Neutrophil (primary cell): ENCODE data around the gene KLHL24.

Source experiments
- H3K27ac ChIP-seq: fragments of 200-600 bp; sonication (generic); 2 replicates; pipeline ENCODE4 v1.5.1; 2016; ENCODE audit warnings: mild to moderate bottlenecking, moderate library complexity
- H3K27me3 ChIP-seq: fragments of 200-600 bp; sonication (generic); 2 replicates; pipeline ENCODE4 v1.6.0; 2016; ENCODE audit warnings: mild to moderate bottlenecking
- H3K36me3 ChIP-seq: fragments of 200-600 bp; sonication (generic); 2 replicates; pipeline ENCODE4 v1.5.1; 2017
- H3K4me1 ChIP-seq, 2 experiments: fragments of 200-600 bp in 1 of 2; sonication (generic) in 1 of 2; 1 replicate in 1 of 2; 2 replicates in 1 of 2; pipeline versions ENCODE4 v1.5.1 to v1.6.1; 2013 to 2016; ENCODE audit warnings: low read depth in 1 of 2, low read length in 1 of 2, mild to moderate bottlenecking in 1 of 2, moderate library complexity in 1 of 2; ENCODE audit not compliant: control insufficient read depth in 1 of 2, insufficient read depth in 1 of 2
- H3K4me3 ChIP-seq, 2 experiments: fragments of 200-600 bp in 1 of 2; sonication (generic) in 1 of 2; 1 replicate in 1 of 2; 2 replicates in 1 of 2; pipeline ENCODE4 v1.5.1; 2013 to 2016; ENCODE audit warnings: low read depth in 1 of 2, low read length in 1 of 2, mild to moderate bottlenecking in 1 of 2, moderate library complexity in 1 of 2
- H3K9me3 ChIP-seq: fragments of 200-600 bp; sonication (generic); 2 replicates; pipeline ENCODE4 v1.5.1; 2016
- CTCF ChIP-seq: fragments of 200-600 bp; sonication (generic); IDR thresholded peaks from 2 replicates; pipeline ENCODE4 v1.5.1; 2016; ENCODE audit warnings: antibody characterized with exemption

The KLHL24 gene

DNA sequence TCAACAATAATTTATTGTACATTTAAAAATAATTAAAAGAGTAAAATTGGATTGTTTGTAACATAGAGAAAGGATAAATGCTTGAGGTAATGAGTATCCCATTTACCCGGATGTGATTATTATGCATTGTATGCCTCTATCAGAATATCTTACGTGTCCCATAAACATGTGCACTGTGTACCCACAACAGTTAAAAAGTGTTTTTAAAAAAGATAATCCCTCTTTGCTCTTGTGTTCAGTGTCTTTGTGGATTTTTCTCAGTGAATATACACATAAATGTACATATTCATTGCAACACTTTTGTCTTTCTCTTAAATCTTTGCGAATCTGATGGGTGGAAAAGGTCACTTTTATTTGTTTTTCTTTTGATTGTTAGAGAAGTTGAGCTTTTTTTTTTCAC lies 82.6 kb downstream of the KLHL24 start:
- H3K36me3 ChIP-seq = peaks cover 40% of the 10 kb centered on the region
- TF ChIP-seq CTCF = no peak
- no peaks in the 10 kb centered on the region for H3K27me3 ChIP-seq
- no peaks in the 10 kb centered on the region for H3K9me3 ChIP-seq
- H3K4me3 ChIP-seq = no peak overlapping the region
- H3K27ac ChIP-seq = no peak overlapping the region
- no peaks in the 10 kb centered on the region for H3K4me1 ChIP-seq

GRCh38 chr3:183725387-183725786 lies 90.0 kb downstream of the KLHL24 start:
- no peaks in the 10 kb centered on the region for H3K4me1 ChIP-seq
- H3K27me3 ChIP-seq = no peaks in the 10 kb centered on the region
- no peak overlapping the region for H3K27ac ChIP-seq
- no peaks in the 10 kb centered on the region for H3K9me3 ChIP-seq
- TF ChIP-seq CTCF = no peak
- peaks cover 65% of the 10 kb centered on the region for H3K36me3 ChIP-seq
- H3K4me3 ChIP-seq = no peak overlapping the region

GRCh38 chr3:183728204-183728603 lies 92.8 kb downstream of the KLHL24 start:
- Histone ChIP-seq H3K36me3 (peaks cover 61% of the 10 kb centered on the region), H3K9me3 (no peaks in the 10 kb centered on the region), H3K4me3 (no peak overlapping the region), H3K27ac (no peak overlapping the region), H3K4me1 (no peaks in the 10 kb centered on the region), H3K27me3 (no peaks in the 10 kb centered on the region)
- TF ChIP-seq CTCF = no peak

DNA sequence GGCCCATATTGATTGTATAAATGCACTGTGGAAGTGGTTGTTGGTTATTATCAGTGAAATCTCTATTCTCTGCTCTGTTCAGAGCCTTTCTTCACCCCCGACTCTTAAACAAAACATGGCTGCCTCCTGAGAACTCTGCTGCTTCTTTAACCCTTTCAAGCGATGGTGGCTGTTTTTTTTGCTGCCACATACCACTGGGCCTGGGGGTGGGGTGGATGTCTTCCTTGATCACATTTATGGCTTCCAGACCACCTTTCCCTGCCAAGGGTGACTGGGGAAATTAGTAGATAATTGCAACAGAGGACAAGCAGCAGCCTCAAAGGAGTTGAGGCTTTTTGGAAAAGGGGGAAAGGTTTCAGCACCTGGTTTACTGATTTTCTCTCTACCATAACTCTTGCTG lies 94.9 kb downstream of the KLHL24 start:
- Histone ChIP-seq H3K9me3 (no peaks in the 10 kb centered on the region), H3K4me3 (no peak overlapping the region), H3K27ac (no peak overlapping the region), H3K27me3 (no peaks in the 10 kb centered on the region), H3K4me1 (no peaks in the 10 kb centered on the region), H3K36me3 (peaks cover 61% of the 10 kb centered on the region)
- no peak for TF ChIP-seq CTCF

DNA sequence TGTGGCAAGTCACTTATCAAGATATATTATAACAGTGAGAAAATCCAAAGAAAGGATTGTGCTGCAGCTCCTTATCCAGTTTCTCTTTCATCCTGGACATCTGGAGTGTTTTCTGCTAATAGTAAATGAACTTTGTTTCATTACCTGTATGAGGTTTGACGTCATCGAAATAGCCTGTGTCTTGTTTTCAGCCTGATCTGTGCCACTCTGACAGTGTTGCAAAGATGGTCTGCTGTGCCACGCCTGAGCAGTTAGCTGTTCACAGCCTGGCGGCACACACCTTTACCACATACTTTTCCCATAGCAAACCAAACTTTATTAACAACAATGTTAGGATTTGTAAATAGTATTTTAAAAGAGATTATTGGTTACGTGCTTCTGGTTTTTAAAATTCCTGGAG lies 96.2 kb downstream of the KLHL24 start:
- Histone ChIP-seq H3K27ac (no peak overlapping the region), H3K9me3 (no peaks in the 10 kb centered on the region), H3K4me3 (no peak overlapping the region), H3K27me3 (no peaks in the 10 kb centered on the region), H3K36me3 (peaks cover 56% of the 10 kb centered on the region), H3K4me1 (no peaks in the 10 kb centered on the region)
- TF ChIP-seq CTCF = no peak

GRCh38 chr3:183733553-183733952 lies 98.1 kb downstream of the KLHL24 start:
- Histone ChIP-seq H3K36me3 (peaks cover 49% of the 10 kb centered on the region), H3K9me3 (no peaks in the 10 kb centered on the region), H3K27me3 (no peaks in the 10 kb centered on the region), H3K4me1 (no peaks in the 10 kb centered on the region), H3K4me3 (no peak overlapping the region), H3K27ac (no peak overlapping the region)
- TF ChIP-seq CTCF = no peak
